ENCODE data around the gene RNF11.

DNA sequence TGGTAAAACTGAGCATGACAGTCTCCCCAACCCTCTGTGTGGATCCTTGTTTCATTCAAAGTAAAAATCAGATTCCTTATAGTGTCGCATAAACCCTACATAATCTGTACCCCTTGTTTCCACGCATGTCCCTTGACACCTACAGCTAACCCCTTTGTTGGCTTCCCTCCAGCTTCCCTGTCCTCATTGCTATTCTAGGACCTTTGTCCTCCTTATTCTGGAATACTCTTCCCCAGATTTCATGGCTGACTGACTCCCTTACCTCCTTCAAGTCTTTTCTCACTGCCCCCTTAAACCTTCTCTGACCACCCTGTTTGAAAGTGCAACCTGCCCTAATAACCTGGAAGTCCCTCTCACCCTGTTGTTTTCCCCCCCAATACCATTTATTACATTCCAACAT, 4.0 kb downstream of the RNF11 start:
- no peak for TF ChIP-seq EZH2 (IDR thresholded peaks at IDR 0.05)
- TF ChIP-seq POLR2AphosphoS5 (IDR thresholded peaks at IDR 0.05; ENCODE audit: borderline replicate concordance, low read depth, low read length) = no peak
- no peak for TF ChIP-seq FOXP2 (optimal IDR thresholded peaks at IDR 0.05; ENCODE audit: control extremely low read depth, extremely low read length, insufficient read depth)

Measured in SK-N-MC (cell line).